VCaP (cell line): ENCODE results near the gene APOC3.
"Not testable (repeated sequence)": the region's sequence is repeated elsewhere in the genome, so short reads cannot be mapped to it uniquely, and the experiment has no call there.

Experiments
- H3K27ac ChIP-seq: fragments of 450-650 bp; 2 replicates; pipeline ENCODE4 v1.5.1; 2017
- TF ChIP-seq, protein P1 (sequence below): fragments of 450-650 bp; conservative IDR thresholded peaks from 2 replicates; pipeline ENCODE4 v1.5.1; 2017; ENCODE audit warnings: mild to moderate bottlenecking, moderate library complexity

The APOC3 gene

DNA sequence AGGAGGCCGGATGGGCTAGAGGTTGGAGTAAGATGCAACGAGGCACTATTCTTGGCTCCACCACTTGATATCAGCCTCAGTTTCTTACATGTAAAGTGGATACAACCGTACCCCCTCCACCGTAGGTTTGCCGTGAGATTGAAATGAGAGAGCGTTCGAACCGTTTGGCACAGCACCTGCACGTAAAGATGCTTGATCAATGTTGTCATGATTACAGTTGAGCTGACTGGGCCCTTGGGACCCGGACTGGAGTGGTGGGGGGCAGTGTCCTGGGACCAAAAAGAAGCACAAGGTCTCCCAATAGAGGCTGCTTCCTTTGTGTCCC lies 3.7 kb downstream of the APOC3 start:
- TF ChIP-seq, protein P1, sequence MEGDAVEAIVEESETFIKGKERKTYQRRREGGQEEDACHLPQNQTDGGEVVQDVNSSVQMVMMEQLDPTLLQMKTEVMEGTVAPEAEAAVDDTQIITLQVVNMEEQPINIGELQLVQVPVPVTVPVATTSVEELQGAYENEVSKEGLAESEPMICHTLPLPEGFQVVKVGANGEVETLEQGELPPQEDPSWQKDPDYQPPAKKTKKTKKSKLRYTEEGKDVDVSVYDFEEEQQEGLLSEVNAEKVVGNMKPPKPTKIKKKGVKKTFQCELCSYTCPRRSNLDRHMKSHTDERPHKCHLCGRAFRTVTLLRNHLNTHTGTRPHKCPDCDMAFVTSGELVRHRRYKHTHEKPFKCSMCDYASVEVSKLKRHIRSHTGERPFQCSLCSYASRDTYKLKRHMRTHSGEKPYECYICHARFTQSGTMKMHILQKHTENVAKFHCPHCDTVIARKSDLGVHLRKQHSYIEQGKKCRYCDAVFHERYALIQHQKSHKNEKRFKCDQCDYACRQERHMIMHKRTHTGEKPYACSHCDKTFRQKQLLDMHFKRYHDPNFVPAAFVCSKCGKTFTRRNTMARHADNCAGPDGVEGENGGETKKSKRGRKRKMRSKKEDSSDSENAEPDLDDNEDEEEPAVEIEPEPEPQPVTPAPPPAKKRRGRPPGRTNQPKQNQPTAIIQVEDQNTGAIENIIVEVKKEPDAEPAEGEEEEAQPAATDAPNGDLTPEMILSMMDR, result no peak
- H3K27ac ChIP-seq, result no peak overlapping the region

GRCh38 chr11:116833816-116834534 lies 4.3 kb downstream of the APOC3 start:
- TF ChIP-seq, protein P1, result no peak
- H3K27ac ChIP-seq, result no peak overlapping the region

GRCh38 chr11:116834535-116835041 lies 4.9 kb downstream of the APOC3 start:
- not testable (repeated sequence) for H3K27ac ChIP-seq

- H3K27ac ChIP-seq, result peak overlapping the region; percentile 69
- TF ChIP-seq, protein P1, result no peak
Measured at GRCh38 chr11:116835042-116835772, 5.5 kb downstream of the APOC3 start.

- peak overlapping the region; percentile 69 for H3K27ac ChIP-seq
- TF ChIP-seq, protein P1, result peak; percentile 91
Measured at GRCh38 chr11:116835791-116836631, 6.3 kb downstream of the APOC3 start.

- peak overlapping the region; percentile 69 for H3K27ac ChIP-seq
- TF ChIP-seq, protein P1, result no peak
Measured at GRCh38 chr11:116836632-116836991, 6.9 kb downstream of the APOC3 start.

DNA sequence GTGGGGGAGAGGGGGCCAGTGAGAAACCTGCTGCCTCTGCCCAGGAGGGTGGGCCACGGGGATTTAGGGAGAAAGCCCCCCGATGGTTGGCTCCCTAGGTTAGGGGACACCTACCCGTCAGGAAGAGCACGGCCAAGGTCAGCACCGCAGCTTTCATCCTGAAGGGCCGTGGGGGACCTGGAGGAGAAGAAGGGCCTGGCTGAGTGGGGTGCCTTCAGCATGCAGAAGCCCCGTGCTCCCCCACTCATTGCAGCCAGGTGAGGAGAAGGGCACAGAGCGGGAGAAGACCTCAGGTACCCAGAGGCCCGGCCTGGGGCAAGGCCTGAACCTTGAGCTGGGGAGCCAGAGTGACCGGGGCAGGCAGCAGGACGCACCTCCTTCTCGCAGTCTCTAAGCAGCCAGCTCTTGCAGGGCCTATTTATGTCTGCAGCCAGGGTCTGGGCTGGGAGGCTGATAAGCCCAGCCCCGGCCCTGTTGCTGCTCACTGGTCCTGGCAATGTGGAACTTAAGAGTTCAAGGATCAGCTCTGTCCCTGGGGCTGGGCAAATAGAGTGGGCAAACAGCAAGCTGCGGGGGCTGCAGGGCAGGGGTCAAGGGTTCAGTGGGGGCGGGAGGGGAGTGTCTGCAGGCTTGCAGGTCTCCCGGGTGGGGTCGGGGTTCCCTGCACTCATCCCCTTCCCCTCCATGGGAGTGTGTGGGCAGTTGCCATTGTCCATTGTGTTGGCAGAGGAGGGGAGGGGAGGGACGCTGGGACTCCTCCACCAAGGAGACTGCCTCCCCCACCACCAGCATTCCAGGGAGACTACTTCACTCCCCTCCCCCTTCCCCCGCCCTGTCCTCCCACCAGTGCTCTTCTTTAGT lies 7.8 kb downstream of the APOC3 start, which contains the start of gene APOA1:
TSS of gene APOA1 (minus strand) at position 392 of the 861 bp plus-strand sequence. CDS start at position 157, 235 bp downstream.
- peak within 1 kb of the TSS; percentile 69 for H3K27ac ChIP-seq
- TF ChIP-seq, protein P1, result no peak
